Spleen (tissue), 11 donors: ENCODE data around the gene PHACTR1. TPM values are rescaled to one million over a fixed set of nuclear protein-coding genes. Genes with fewer than 3 reads are reported as not detected.

Experiments
- DNase-seq: peaks from one replicate; pipeline ENCODE4 v3.0.0-alpha.2; 2020
- H3K27ac ChIP-seq, 8 donors: fragments of 200-600 bp; sonication (generic) in 7 of 8; 1 replicate in 4 of 8; 2 replicates in 4 of 8; pipeline versions ENCODE4 v1.5.0 to v1.8.0; 2016 to 2021; ENCODE audit warnings: inconsistent platforms in 4 of 8, mild to moderate bottlenecking in 4 of 8, moderate library complexity in 1 of 8
- H3K27me3 ChIP-seq, 7 donors: fragments of 200-600 bp; sonication (generic) in 6 of 7; replicated peaks in 1 of 7; 1 replicate in 4 of 7; 2 replicates in 3 of 7; pipeline versions ENCODE4 v1.5.0 to v1.8.0; 2016 to 2021; ENCODE audit warnings: inconsistent platforms in 3 of 7, mild to moderate bottlenecking in 1 of 7
- H3K36me3 ChIP-seq, 6 donors: fragments of 200-600 bp; sonication (generic) in 5 of 6; 1 replicate in 4 of 6; 2 replicates in 2 of 6; pipeline versions ENCODE4 v1.5.0 to v1.8.0; 2016 to 2021; ENCODE audit warnings: inconsistent platforms in 2 of 6
- H3K4me1 ChIP-seq, 6 donors: fragments of 200-600 bp; sonication (generic) in 5 of 6; 1 replicate in 3 of 6; 2 replicates in 3 of 6; pipeline versions ENCODE4 v1.5.0 to v1.8.0; 2016 to 2021; ENCODE audit warnings: inconsistent platforms in 3 of 6
- H3K4me3 ChIP-seq, 8 donors: fragments of 200-600 bp; sonication (generic) in 7 of 8; 1 replicate in 4 of 8; 2 replicates in 4 of 8; pipeline versions ENCODE4 v1.5.0 to v1.8.0; 2016 to 2021; ENCODE audit warnings: inconsistent platforms in 4 of 8, mild to moderate bottlenecking in 4 of 8, moderate library complexity in 2 of 8
- H3K9me3 ChIP-seq, 8 donors: fragments of 200-600 bp; sonication (generic) in 7 of 8; 1 replicate in 4 of 8; 2 replicates in 4 of 8; pipeline versions ENCODE4 v1.5.0 to v1.8.0; 2016 to 2021; ENCODE audit warnings: inconsistent platforms in 4 of 8
- POLR2A ChIP-seq, 3 donors: fragments of 450-650 bp; IDR thresholded peaks; one replicate each; pipeline ENCODE4 v1.5.1; 2017; ENCODE audit warnings: antibody characterized with exemption in 3 of 3, mild to moderate bottlenecking in 1 of 3
- POLR2AphosphoS5 ChIP-seq, 3 donors: sonication (generic); formaldehyde crosslinking; IDR thresholded peaks; one replicate each; pipeline ENCODE4 v1.5.1; 2017; ENCODE audit warnings: antibody characterized with exemption in 3 of 3
- WGBS, 5 donors: extraction: QIAGEN DNeasy Blood & Tissue Kit in 3 of 5; methylation state at CpG; one replicate each; pipeline versions ENCODE4 v1.1.5 to v1.1.7; 2013 to 2018; 5-methylcytosine and 5-hydroxymethylcytosine counted together
- intact Hi-C: fragments of 100-400 bp; cut with DNase I; formaldehyde crosslinking; loops from one replicate; pipeline ENCODE4 v1.15.0; 2023; ENCODE audit warnings: low total_unique reads
- polyA plus RNA-seq, 3 donors: library from polyadenylated mRNA; stranded (reverse); fragments of 200-250 nt; gene quantifications; one replicate each; pipeline ENCODE4 v1.2.1, GENCODE V29; 2013
- total RNA-seq, 7 donors: library from RNA; depleted of rRNA in 3 of 7; stranded (reverse); fragments of >200 nt in 3 of 7; fragmentation: NEBNext Ultra II Directional in 4 of 7; extraction: Animal tissue kit (Norgen Biotek cat#: 25700) in 4 of 7; gene quantifications; one replicate each; pipeline versions ENCODE4 v1.1.0 to v1.2.1, GENCODE V29; 2016 to 2021
- TF ChIP-seq, protein P1 (sequence below), 11 experiments: fragments of 200-600 bp in 7 of 11; fragments of 450-650 bp in 4 of 11; sonication (generic) in 4 of 11; IDR thresholded peaks in 8 of 11; conservative IDR thresholded peaks in 3 of 11; 1 replicate in 7 of 11; 2 replicates in 4 of 11; pipeline versions ENCODE4 v1.4.0 to v1.8.0; 2016 to 2021; ENCODE audit warnings: antibody characterized with exemption in 11 of 11, inconsistent platforms in 4 of 11, mild to moderate bottlenecking in 1 of 11
- donor health status: healthy with polysubstance abuse.
- donor health status: DM: no; HTN: no; CAD: no; lungs with moderate emphysema.
- donor health status: DM: no; HTN: no; CAD: no.
- donor health status: Bipolar disorder and iron deficiency.
- donor health status: healthy.
- donor health status: DM: no; HTN: no; CAD: no.
- donor health status: DM: yes; HTN: yes; CAD: no.

PHACTR1 gene
- total and polyA plus RNA-seq, 10 donors = 8.5 to 45.3 (median 30.8) TPM

DNA sequence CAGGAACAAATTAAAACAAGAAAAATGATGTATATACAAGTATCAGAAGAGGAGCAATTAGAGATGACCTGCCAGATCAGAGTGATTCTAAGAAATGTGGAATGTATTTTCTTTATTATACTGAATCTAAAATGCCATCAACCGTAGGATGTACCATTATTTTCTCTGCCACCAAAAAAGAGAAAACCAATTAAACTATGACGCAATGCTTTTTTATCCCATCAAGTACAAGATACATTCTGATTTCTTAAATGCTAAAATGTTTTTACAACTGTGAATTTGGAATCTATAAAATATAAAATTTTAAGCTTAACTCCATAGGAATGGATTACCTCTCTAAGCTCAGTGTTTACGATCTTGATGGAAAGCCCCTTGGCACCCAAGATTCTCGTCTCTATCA, 85.9 kb downstream of the PHACTR1 start:
- TF ChIP-seq, protein P1, sequence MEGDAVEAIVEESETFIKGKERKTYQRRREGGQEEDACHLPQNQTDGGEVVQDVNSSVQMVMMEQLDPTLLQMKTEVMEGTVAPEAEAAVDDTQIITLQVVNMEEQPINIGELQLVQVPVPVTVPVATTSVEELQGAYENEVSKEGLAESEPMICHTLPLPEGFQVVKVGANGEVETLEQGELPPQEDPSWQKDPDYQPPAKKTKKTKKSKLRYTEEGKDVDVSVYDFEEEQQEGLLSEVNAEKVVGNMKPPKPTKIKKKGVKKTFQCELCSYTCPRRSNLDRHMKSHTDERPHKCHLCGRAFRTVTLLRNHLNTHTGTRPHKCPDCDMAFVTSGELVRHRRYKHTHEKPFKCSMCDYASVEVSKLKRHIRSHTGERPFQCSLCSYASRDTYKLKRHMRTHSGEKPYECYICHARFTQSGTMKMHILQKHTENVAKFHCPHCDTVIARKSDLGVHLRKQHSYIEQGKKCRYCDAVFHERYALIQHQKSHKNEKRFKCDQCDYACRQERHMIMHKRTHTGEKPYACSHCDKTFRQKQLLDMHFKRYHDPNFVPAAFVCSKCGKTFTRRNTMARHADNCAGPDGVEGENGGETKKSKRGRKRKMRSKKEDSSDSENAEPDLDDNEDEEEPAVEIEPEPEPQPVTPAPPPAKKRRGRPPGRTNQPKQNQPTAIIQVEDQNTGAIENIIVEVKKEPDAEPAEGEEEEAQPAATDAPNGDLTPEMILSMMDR (IDR thresholded peaks at IDR 0.05 in 8 of 11, conservative IDR thresholded peaks at IDR 0.05 in 3 of 11) = no peak
- TF ChIP-seq POLR2A (IDR thresholded peaks at IDR 0.05) = no peak
- peaks cover 0 to 19% (median 0%) of the 10 kb centered on the region in 7 donors for H3K27me3 ChIP-seq
- H3K4me1 ChIP-seq = no peaks in the 10 kb centered on the region
- H3K36me3 ChIP-seq = no peaks in the 10 kb centered on the region
- WGBS, 5 donors = 71 to 96% (median 90%) methylated on average over 4 of the region's 4 CpGs
- intact Hi-C loops = no loop called here
- H3K27ac ChIP-seq = no peak overlapping the region
- H3K4me3 ChIP-seq = no peak overlapping the region
- H3K9me3 ChIP-seq = no peaks in the 10 kb centered on the region
- no peak for DNase-seq

DNA sequence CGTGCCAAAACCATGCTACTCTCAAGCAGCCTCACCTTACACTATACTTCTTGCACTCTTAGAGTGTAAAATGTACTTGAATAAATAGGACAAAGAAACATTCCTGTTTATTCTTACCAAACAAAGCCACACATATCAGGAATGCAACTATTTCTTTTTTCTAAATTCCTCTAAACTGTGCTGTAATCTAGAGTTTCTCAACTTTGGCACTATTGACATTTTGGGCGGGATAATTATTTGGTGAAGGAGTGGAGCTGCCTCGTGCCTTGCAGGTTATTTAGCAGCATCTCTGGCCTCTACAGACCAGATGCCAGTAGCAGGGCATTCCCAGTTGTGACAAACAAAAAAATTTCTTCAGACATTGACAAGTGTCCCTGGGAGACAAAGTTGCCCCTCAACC, 86.9 kb downstream of the PHACTR1 start:
- no peak overlapping the region for H3K27ac ChIP-seq
- no peaks in the 10 kb centered on the region for H3K9me3 ChIP-seq
- intact Hi-C loops = no loop called here
- no peaks in the 10 kb centered on the region for H3K4me1 ChIP-seq
- no peak for DNase-seq
- H3K4me3 ChIP-seq = no peak overlapping the region
- TF ChIP-seq POLR2A (IDR thresholded peaks at IDR 0.05) = no peak
- TF ChIP-seq, protein P1 (IDR thresholded peaks at IDR 0.05 in 8 of 11, conservative IDR thresholded peaks at IDR 0.05 in 3 of 11) = no peak
- 50 to 73% (median 58%) methylated on average over 3 of the region's 3 CpGs for WGBS, 5 donors
- H3K27me3 ChIP-seq = peaks cover 0 to 18% (median 0%) of the 10 kb centered on the region in 7 donors
- H3K36me3 ChIP-seq = no peaks in the 10 kb centered on the region

DNA sequence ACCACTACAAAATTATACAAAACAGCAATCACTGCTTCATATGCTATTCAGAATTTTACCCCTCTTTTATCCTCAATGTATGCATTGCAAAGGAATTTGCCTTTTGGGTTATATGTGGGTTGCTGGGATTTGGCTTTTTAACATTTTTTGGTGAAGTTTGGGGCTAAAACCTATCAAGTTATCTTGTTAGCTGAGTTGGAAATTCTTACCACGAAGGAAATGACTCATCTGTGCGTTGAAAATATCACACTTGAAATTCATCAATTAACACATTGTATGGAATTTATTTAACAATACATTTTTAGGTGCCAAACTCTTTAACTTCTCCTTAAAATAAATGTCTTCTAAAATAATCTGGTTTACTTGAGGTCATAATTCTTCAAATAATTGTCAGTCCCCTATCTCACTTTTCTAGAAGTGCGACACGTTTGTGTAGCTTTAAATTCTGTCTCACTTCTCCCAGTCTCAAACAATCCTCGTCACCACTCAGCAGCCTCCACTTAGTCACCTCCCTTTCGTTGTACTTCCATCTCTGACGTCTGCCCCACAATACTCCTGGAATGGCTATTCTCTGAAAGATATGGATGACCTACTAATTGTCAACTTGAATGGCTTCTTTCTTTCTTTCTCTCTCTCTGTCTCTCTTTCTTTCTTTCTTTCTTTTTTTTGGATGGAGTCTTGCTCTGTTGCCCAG, 88.5 kb downstream of the PHACTR1 start:
- no peaks in the 10 kb centered on the region for H3K36me3 ChIP-seq
- TF ChIP-seq POLR2AphosphoS5 (IDR thresholded peaks at IDR 0.05) (no peak), POLR2A (IDR thresholded peaks at IDR 0.05) (no peak)
- TF ChIP-seq, protein P1 (IDR thresholded peaks at IDR 0.05 in 8 of 11, conservative IDR thresholded peaks at IDR 0.05 in 3 of 11) = no peak
- H3K27ac ChIP-seq = no peak overlapping the region
- no peak for DNase-seq
- H3K4me3 ChIP-seq = no peak overlapping the region
- peaks cover 0 to 18% (median 0%) of the 10 kb centered on the region in 7 donors for H3K27me3 ChIP-seq
- 56 to 75% (median 61%) methylated on average over 7 of the region's 7 CpGs for WGBS, 5 donors
- H3K9me3 ChIP-seq = no peaks in the 10 kb centered on the region
- no peaks in the 10 kb centered on the region for H3K4me1 ChIP-seq
- intact Hi-C loops = no loop called here

DNA sequence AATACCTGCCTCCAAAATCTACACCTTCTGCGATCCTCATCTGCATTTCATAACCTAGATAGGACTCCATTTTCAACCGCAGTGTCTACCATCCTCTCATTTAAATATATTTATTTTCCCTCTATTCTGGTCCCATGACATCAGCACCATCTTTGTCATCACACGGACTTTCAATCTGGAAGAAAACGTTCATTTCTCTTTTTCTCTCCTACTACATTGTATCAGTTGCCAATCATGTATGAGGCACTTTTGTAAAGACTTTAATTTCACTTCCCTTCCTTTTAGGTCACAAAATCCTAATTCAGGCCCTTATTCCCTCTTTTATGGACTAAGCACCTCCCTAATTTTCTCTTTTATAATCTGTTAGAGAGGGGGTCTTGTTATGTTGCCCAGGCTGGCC, 89.6 kb downstream of the PHACTR1 start:
- no peaks in the 10 kb centered on the region for H3K9me3 ChIP-seq
- no peak overlapping the region for H3K4me3 ChIP-seq
- no peak overlapping the region for H3K27ac ChIP-seq
- H3K4me1 ChIP-seq = no peaks in the 10 kb centered on the region
- TF ChIP-seq POLR2A (IDR thresholded peaks at IDR 0.05) = no peak
- no peak for TF ChIP-seq POLR2AphosphoS5 (IDR thresholded peaks at IDR 0.05)
- TF ChIP-seq, protein P1 (IDR thresholded peaks at IDR 0.05 in 8 of 11, conservative IDR thresholded peaks at IDR 0.05 in 3 of 11) = no peak
- no peak for DNase-seq
- WGBS, 5 donors = 80 to 91% (median 81%) methylated on average over 4 of the region's 4 CpGs
- H3K27me3 ChIP-seq = peaks cover 0 to 18% (median 0%) of the 10 kb centered on the region in 7 donors
- intact Hi-C loops = no loop called here
- H3K36me3 ChIP-seq = no peaks in the 10 kb centered on the region
